Chondrocyte (in vitro differentiated cells): ENCODE data around the gene LMNTD2. TPM values are rescaled to one million over a fixed set of nuclear protein-coding genes. Genes with fewer than 3 reads are reported as not detected.

Experiments
- DNase-seq: peaks from one replicate; pipeline ENCODE4 v3.0.0; 2021; ENCODE audit warnings: mixed read lengths, low spot score
- H3K27ac Mint-ChIP-seq: one replicate; pipeline ENCODE4 v1.8.0; 2021; ENCODE audit warnings: mild to moderate bottlenecking, moderate library complexity, mixed read lengths; ENCODE audit not compliant: unreplicated experiment
- H3K27me3 Mint-ChIP-seq: 2 replicates; pipeline ENCODE4 v1.8.0; 2021; ENCODE audit warnings: low read depth, mixed read lengths
- H3K36me3 Mint-ChIP-seq: 2 replicates; pipeline ENCODE4 v1.8.0; 2021; ENCODE audit warnings: low read depth, mixed read lengths
- H3K4me1 Mint-ChIP-seq: 2 replicates; pipeline ENCODE4 v1.8.0; 2021; ENCODE audit warnings: low read depth, mild to moderate bottlenecking, mixed read lengths
- H3K4me3 Mint-ChIP-seq: one replicate; pipeline ENCODE4 v1.8.0; 2021; ENCODE audit warnings: mild to moderate bottlenecking, moderate library complexity, mixed read lengths; ENCODE audit not compliant: unreplicated experiment
- H3K9me3 Mint-ChIP-seq: 2 replicates; pipeline ENCODE4 v1.8.0; 2021; ENCODE audit warnings: low read depth, mixed read lengths
- total RNA-seq: library from RNA; stranded (reverse); gene quantifications from 3 replicates; pipeline ENCODE4 v1.2.1, GENCODE V29; 2021
- TF ChIP-seq, protein P1 (sequence below): fragments of 200-600 bp; sonication (generic); IDR thresholded peaks from 2 replicates; pipeline ENCODE4 v1.5.0; 2021; ENCODE audit warnings: antibody characterized with exemption, mild to moderate bottlenecking, moderate library complexity

Gene LMNTD2
- total RNA-seq, 1 donor from 2014 or later: 5.5 TPM

DNA sequence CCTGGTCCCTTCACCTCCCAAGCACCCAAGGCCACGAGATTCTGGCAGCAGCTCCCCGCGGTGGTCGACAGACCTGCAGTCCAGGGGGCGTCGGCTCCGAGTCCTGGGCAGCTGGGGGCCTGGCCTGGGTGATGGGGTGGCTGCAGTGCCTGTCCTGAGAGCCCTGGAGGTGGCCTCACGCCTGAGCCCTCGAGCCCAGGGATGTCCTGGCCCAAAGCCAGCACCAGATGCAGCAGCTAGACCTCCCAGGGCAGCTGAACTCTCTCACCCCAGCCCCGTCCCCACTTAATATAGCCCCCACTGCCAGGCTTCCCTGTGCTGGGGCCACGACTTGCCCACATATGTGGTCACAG lies 6.6 kb downstream of the LMNTD2 start:
- no peak overlapping the region for H3K27ac Mint-ChIP-seq
- TF ChIP-seq, protein P1, sequence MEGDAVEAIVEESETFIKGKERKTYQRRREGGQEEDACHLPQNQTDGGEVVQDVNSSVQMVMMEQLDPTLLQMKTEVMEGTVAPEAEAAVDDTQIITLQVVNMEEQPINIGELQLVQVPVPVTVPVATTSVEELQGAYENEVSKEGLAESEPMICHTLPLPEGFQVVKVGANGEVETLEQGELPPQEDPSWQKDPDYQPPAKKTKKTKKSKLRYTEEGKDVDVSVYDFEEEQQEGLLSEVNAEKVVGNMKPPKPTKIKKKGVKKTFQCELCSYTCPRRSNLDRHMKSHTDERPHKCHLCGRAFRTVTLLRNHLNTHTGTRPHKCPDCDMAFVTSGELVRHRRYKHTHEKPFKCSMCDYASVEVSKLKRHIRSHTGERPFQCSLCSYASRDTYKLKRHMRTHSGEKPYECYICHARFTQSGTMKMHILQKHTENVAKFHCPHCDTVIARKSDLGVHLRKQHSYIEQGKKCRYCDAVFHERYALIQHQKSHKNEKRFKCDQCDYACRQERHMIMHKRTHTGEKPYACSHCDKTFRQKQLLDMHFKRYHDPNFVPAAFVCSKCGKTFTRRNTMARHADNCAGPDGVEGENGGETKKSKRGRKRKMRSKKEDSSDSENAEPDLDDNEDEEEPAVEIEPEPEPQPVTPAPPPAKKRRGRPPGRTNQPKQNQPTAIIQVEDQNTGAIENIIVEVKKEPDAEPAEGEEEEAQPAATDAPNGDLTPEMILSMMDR: no peak
- H3K4me1 Mint-ChIP-seq: no peaks in the 10 kb centered on the region
- DNase-seq: no peak
- H3K36me3 Mint-ChIP-seq: peaks cover 3% of the 10 kb centered on the region
- no peaks in the 10 kb centered on the region for H3K9me3 Mint-ChIP-seq
- H3K4me3 Mint-ChIP-seq: no peak overlapping the region
- H3K27me3 Mint-ChIP-seq: peaks cover 8% of the 10 kb centered on the region

DNA sequence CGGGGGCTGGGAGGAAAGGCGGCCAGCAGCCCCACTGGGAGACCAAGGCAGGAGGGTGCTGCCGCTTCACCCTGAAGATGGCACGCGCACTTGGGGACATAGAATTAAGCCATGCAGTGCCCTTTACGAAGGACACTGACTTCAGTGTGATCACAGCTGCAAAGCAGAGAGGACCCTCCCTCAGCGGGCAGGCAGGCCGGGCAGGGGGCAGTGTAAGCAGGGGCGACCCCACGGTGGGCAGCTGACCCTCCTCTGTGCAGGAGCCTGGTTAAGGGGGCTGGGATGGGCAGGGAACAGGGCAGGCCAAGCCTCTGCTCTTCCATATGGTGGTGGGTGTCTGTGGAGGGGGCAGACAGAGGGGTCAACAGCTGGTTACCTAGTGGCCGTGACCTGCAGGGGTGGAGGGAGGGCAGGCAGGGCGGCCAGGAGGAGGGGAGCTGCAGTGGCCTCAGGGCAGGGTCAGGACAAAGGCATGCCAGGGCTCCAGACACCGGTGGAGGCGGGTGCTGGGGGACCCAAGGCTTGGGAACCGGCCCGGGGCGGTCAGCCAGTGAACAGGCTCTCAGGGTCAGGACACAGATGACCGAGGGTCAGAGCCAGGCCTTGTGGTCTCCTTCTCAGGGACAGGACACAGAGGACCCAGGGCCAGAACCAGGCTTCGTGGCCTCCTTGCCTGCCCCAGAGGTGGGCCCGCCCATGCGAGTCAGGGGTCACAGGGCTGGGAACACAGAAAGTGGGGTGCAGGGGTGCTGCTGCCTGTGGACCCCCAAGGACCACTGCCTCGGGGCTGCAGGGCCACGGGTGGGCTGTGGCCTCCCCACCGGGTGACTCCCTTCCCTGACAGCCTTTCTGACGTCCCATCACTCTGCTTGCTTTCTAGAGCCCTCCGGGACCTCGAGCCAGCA lies 7.2 kb downstream of the LMNTD2 start:
- Mint-ChIP-seq H3K9me3 (no peaks in the 10 kb centered on the region), H3K27me3 (peaks cover 8% of the 10 kb centered on the region), H3K4me1 (no peaks in the 10 kb centered on the region), H3K27ac (no peak overlapping the region), H3K4me3 (no peak overlapping the region), H3K36me3 (peaks cover 3% of the 10 kb centered on the region)
- TF ChIP-seq, protein P1: no peak
- no peak for DNase-seq

DNA sequence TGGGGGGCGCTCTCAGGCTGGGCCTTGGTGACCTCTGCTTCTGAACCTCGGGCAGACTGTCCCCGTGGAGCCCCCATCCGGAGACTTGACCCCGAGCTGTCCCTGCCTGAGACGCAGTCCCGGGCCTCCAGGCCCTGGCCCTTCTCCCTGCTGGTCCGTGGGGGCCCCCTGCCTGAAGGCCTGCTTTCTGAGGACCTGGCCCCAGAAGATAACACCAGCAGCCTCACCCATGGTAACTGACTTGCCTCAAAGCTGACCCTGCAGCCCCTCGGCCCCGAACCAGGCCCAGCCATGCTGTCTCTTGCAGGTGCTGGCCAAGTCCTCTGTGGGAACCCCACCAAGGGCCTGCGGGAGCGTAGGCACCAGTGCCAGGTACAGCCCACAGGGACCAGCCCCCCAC lies 8.9 kb downstream of the LMNTD2 start:
- no peaks in the 10 kb centered on the region for H3K9me3 Mint-ChIP-seq
- TF ChIP-seq, protein P1: no peak
- H3K27me3 Mint-ChIP-seq: peaks cover 3% of the 10 kb centered on the region
- H3K36me3 Mint-ChIP-seq: peaks cover 3% of the 10 kb centered on the region
- H3K27ac Mint-ChIP-seq: no peak overlapping the region
- H3K4me3 Mint-ChIP-seq: no peak overlapping the region
- H3K4me1 Mint-ChIP-seq: no peaks in the 10 kb centered on the region
- no peak for DNase-seq

DNA sequence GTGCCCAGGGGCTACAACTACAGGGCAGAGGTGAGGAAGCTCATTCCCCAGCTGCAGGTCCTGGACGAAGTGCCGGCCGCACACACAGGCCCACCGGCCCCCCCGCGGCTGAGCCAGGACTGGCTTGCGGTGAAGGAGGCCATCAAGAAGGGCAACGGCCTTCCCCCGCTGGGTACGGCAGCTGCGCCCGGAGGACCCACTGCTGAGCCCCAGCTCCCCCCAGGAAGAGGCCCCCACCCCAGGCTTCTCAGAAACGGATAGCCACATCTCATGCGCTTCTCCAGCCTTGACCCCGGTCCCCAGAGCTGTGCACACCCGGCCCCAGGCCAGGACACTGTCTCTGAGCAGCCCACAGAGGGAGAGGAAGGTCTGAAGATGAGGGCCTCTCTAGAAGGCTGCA lies 9.4 kb downstream of the LMNTD2 start:
- Mint-ChIP-seq H3K36me3 (peaks cover 3% of the 10 kb centered on the region), H3K4me1 (no peaks in the 10 kb centered on the region), H3K4me3 (no peak overlapping the region), H3K27ac (no peak overlapping the region), H3K9me3 (no peaks in the 10 kb centered on the region), H3K27me3 (no peaks in the 10 kb centered on the region)
- TF ChIP-seq, protein P1: no peak
- DNase-seq: no peak

DNA sequence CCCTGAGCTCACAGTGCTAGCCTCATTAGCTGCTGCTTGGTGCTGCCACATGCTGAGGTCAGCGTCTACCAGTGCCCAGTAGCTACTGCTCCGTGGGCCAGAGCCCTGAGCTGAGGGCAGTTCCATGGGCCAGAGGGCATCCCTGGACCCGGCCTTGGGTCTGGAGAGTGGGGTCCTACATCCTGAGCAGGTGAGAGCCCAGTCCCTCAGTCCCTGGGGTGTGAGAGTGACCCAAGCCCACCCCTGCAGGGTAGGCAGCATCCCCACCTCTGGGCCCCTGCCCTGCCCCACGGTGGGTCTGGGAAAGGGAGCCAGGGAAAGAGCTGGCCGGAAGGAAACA lies 9.8 kb downstream of the LMNTD2 start:
- Mint-ChIP-seq H3K9me3 (no peaks in the 10 kb centered on the region), H3K36me3 (peaks cover 3% of the 10 kb centered on the region), H3K4me1 (no peaks in the 10 kb centered on the region), H3K4me3 (no peak overlapping the region), H3K27ac (no peak overlapping the region), H3K27me3 (no peaks in the 10 kb centered on the region)
- no peak for DNase-seq
- TF ChIP-seq, protein P1: no peak
